NCI-H345 treated with DMSO at 0.1 percent for 48 hours (cell line): ENCODE measurements around the gene ANXA2.
"Not testable (repeated sequence)": the region's sequence is repeated elsewhere in the genome, so short reads cannot be mapped to it uniquely, and the experiment has no call there.

Experiments used
- DNase-seq: peaks from one replicate; lab custom pipeline; 2025; ENCODE audit not compliant: unreplicated experiment; lab: John Stamatoyannopoulos, UW

ANXA2 gene

GRCh38 chr15:60346653-60347052 lies 51.1 kb downstream of the ANXA2 start:
- no peak for DNase-seq

- no peak for DNase-seq
Measured at GRCh38 chr15:60346077-60346476, 51.7 kb downstream of the ANXA2 start.

GRCh38 chr15:60345598-60345997 lies 52.2 kb downstream of the ANXA2 start:
- no peak for DNase-seq

GRCh38 chr15:60344987-60345386 lies 52.8 kb downstream of the ANXA2 start:
- no peak for DNase-seq

GRCh38 chr15:60344461-60344860 lies 53.3 kb downstream of the ANXA2 start:
- DNase-seq: no peak

GRCh38 chr15:60343221-60343970 lies 54.4 kb downstream of the ANXA2 start:
- DNase-seq: no peak

GRCh38 chr15:60340207-60340921 lies 57.4 kb downstream of the ANXA2 start:
- no peak for DNase-seq

GRCh38 chr15:60339236-60339635 lies 58.5 kb downstream of the ANXA2 start:
- DNase-seq: no peak

GRCh38 chr15:60338810-60339209 lies 59.0 kb downstream of the ANXA2 start:
- DNase-seq: no peak

- DNase-seq: no peak
Measured at GRCh38 chr15:60337076-60337475, 60.7 kb downstream of the ANXA2 start.

GRCh38 chr15:60335296-60335695 lies 62.5 kb downstream of the ANXA2 start:
- DNase-seq: not testable (repeated sequence)

- no peak for DNase-seq
Measured at GRCh38 chr15:60328852-60329443, 68.8 kb downstream of the ANXA2 start.

- peak; percentile 45 for DNase-seq
Measured at GRCh38 chr15:60326824-60327654, 70.7 kb downstream of the ANXA2 start.

GRCh38 chr15:60326343-60326742 lies 71.4 kb downstream of the ANXA2 start:
- DNase-seq: no peak

- DNase-seq: no peak
Measured at GRCh38 chr15:60325905-60326304, 71.9 kb downstream of the ANXA2 start.

GRCh38 chr15:60324706-60325438 lies 72.9 kb downstream of the ANXA2 start:
- peak; percentile 43 for DNase-seq

- no peak for DNase-seq
Measured at GRCh38 chr15:60323322-60323721, 74.5 kb downstream of the ANXA2 start.

- DNase-seq: no peak
Measured at GRCh38 chr15:60320365-60320764, 77.4 kb downstream of the ANXA2 start.

- no peak for DNase-seq
Measured at GRCh38 chr15:60318216-60318867, 79.4 kb downstream of the ANXA2 start.

- DNase-seq: no peak
Measured at GRCh38 chr15:60316961-60317360, 80.8 kb downstream of the ANXA2 start.
